ENCODE results near the gene PIK3R6. TPM values are rescaled to one million over a fixed set of nuclear protein-coding genes. Genes with fewer than 3 reads are reported as not detected.
"Not testable (repeated sequence)": the region's sequence is repeated elsewhere in the genome, so short reads cannot be mapped to it uniquely, and the experiment has no call there.

The PIK3R6 gene
- total RNA-seq, 1 donor from 2014 or later: 1.2 TPM

DNA sequence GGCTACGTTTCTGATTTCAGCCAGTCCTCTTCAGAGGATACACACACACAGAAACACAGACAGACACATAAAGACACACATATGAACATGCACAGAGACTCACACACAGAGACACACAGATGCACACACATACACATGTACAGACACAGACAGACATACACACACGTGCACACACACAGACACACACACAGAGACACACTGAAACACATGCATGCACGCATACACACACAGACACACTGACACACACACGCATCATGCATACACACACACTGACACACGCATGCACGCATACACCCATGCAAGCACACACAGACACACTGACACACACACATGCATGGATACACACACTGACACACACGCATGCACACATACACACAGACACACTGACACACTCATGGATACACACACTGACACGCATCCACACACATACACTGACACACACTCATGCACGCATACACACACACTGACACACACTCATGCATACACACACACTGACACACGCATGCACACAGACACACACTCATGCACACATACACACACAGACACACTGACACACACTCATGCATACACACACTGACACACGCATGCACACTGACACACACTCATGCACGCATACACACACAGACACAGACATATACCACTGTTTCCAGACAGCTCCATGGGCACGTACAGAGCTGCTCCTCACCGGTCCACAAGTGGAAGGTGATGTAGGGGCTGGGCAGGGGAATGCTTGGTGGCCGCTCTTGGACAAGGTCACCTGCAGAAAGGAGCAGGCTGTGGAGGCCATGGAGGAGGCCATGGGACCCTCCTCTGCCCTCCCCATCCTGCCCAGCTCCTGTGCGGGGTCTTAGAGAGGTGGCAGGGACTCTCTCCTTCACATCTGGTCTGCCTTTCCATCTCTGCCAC is 38.2 kb downstream of the PIK3R6 start:
- no peak for DNase-seq (ENCODE audit: extremely low read depth, low read depth, low spot score)

DNA sequence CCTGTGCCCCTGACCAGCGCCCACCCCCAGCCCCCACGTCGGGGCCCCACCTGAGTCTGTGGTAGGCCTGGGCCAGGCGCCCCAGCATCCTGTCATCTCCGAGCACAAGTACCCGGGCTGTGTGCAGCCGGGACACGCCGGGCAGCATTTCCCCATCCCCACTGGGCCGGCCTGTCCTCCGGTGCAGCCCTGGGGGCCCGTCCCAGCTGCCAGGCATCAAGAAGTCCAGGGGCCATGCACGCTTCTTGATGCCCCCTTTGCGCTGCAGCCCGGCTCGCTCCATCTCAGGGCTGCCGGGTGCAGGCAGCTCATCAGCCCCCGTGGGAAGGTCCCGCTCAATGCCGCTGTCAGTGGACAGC is 39.0 kb downstream of the PIK3R6 start:
- no peak for DNase-seq (ENCODE audit: extremely low read depth, low read depth, low spot score)

- DNase-seq (ENCODE audit: extremely low read depth, low read depth, low spot score): no peak
Observed at GRCh38 chr17:8826808-8827435, 40.6 kb downstream of the PIK3R6 start.

DNA sequence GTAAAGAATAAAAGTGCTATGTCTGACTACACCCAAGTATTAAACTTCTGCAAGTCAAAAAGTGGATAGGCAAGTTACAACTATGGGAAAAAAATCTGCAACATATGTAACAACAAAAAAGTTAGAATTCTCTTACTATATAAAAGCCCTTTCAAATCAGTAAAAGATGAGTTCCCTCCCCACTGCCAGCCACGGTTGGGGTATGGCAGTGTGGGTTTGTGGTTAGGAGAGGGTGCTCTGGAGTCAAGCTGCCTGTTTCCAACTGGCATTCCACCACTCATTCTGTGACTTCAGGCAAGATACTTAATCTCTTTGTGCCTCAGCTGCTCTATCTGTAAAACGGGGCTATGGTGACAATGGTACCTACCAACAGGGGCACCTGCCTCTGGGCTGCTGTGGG is 41.7 kb downstream of the PIK3R6 start:
- DNase-seq (ENCODE audit: extremely low read depth, low read depth, low spot score): no peak

- DNase-seq (ENCODE audit: extremely low read depth, low read depth, low spot score): no peak
Observed at GRCh38 chr17:8823279-8823678, 44.2 kb downstream of the PIK3R6 start.

GRCh38 chr17:8822401-8823035 is 45.0 kb downstream of the PIK3R6 start:
- DNase-seq (ENCODE audit: extremely low read depth, low read depth, low spot score): no peak

DNA sequence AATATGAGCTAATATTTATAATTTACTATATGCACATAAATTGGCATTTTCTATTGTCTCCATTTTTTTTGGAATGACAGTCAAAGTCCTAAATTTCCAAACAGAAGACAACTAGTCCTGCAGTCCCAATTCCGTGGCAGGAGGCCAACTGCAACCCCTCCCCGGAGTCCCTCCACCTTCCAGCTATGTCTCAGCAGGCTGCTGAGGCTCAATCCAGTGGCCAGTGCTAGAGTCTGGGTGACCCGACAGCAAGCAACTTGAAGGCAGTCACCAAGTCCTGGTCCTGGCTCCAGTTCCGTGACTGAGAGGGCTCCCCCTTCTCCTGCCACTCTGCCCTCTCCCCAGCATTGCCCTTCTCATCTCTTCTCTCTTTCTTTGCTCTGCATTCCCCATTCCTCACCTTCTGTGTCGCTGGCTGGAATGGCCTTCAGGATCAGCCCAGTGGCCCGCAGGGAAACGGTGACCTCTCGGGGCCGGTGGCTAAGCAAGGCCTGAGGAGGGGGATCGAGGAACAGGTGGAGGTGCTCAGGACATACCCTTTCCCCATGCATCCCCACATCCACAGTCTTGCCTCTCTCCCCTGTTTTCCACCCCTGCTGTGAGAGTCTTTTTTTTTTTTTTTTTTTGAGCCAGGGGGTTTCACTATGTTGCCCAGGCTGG is 45.9 kb downstream of the PIK3R6 start:
- DNase-seq (ENCODE audit: extremely low read depth, low read depth, low spot score): no peak

- no peak for DNase-seq (ENCODE audit: extremely low read depth, low read depth, low spot score)
Observed at GRCh38 chr17:8820311-8821010, 47.0 kb downstream of the PIK3R6 start.

DNA sequence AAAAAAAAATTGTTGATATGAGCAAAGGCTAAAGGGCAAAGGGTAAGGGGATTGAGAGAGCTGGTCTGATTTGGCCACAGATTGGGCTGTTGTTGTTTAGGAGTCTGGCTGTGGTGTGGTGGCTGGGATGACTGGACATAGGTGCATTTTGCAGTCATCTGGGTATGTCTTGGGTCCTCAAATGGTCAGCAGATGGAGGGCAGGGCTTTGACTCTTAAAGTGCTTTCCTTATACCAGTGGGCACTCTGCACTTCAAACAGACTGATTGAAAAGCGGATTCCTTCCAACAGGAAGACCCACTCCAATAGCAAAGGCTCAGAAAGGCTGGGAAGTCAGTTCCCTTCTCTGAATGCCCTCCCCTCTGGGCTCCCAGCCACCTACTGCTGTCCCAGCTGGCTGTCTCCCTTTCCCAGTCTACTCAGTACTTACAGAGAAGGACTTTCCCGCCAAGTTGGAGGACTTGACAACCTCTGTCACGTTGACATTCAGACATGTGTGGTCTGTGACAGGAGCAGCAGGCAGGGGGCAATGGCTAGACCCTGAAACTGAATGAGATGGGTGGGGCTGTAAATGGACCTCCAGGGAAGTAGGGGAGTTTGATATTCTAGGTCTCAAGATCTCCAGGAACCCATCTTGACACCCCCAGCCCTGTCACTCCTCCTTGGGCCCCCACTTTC is 48.7 kb downstream of the PIK3R6 start:
- DNase-seq (ENCODE audit: extremely low read depth, low read depth, low spot score): no peak

DNA sequence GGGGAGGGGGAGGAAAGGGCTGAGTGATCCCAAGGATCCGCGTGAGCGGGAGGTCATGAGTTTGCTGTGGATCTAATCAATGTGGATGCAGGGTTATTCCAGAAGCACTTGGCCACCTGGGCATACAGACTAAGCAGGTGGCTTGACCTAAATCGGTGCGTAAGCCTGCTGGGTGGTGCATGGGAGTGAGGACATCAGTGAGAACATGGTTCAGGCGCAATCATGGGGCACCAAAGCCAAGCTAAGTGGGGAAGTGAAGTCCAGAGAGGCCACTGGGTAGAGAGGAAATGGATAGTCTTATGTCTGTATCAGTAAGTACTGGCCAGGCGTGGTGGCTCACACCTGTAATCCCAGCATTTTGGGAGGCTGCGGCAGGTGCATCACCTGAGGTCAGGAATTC is 49.4 kb downstream of the PIK3R6 start:
- DNase-seq (ENCODE audit: extremely low read depth, low read depth, low spot score): no peak

DNA sequence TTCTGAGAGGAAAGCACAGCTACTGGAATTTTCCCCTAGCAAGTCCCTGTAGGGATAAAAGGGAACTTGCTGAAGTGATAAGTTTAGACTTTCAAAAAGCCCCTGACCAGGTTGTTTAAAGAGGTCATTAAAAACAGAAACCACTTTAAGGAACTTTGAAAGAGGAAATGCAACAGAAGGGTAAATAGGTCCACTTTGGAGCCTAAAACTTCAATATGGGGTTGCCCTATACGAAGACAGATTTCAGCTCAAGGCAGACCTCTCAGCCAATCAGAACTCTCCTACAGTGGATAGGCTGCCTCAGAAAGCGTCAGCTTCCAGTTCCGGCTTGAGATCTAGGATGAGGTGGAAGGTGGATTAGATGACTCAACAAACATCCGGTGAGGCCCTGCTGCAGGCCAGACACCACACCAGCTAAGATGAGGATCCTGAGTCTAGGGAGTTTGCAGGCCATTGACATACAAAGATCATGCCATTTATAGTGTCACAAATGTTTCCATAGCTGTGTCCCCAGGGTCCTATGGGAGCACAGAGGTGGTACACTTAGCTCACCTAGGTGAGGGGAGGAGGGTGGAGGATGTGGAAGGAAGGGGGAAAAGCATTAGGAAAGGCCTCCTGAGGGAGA is 60.4 kb downstream of the PIK3R6 start:
- no peak for DNase-seq (ENCODE audit: extremely low read depth, low read depth, low spot score)

GRCh38 chr17:8806253-8806925 is 61.1 kb downstream of the PIK3R6 start:
- no peak for DNase-seq (ENCODE audit: extremely low read depth, low read depth, low spot score)

DNA sequence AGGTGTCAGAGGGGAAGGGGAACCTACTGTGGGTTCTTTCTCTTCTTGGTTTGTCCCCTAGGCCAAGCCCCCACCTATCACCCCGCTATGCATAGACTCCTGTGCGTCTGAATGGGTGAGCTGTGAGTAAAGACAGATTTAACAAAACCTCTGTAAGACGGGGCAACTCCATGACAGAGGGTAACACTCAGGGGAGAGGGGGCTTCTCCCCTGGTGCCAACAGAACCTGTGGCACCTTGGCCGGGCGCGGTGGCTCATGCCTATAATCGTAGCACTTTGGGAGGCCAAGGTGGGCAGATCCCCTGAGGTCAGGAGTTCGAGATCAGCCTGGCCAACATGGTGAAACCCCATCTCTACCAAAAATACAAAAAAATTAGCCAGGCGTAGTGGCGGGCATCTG is 62.1 kb downstream of the PIK3R6 start:
- DNase-seq (ENCODE audit: extremely low read depth, low read depth, low spot score): not testable (repeated sequence)

DNA sequence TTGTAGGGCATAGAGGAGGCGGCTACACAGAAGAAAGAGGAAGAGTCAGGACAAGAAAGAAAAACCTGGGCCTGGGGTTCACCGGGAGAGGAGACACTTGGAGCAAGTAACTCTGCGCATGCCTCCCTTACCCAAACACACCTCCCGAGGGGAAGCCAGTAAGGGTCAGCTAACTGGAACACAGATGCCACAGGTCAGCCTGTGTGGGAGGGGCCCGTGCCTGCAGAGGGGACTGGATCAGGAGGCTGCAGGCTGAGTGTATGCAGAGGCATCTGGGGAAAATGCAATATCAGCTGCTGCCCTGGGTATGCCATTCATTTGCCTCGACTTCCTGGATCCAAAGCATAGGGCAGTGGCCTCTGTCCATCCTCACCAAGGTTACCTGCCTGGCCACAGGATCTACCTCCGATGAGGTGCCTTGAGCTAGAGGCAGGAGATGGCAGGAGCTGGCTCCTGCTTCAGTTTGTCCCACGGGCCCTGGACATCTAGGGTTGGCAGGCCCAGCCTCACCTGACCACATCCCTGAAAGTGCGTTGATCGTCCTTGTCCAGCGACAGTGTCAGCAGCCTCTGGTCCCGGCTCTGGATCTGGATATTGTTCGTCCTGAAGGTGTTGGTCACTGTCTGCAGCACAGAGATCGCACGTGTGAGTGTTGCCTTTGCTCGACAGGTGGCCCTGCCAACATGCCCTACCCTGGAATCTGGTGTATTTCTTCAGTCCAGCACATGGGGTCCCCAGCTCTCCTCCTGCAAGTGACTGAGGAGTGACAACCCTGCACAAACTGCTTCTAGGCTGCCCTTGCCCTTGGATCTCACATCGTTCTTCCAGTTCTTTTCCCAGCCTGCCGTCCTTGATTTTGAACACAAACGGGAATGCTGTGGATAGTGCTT is 63.7 kb downstream of the PIK3R6 start:
- DNase-seq (ENCODE audit: extremely low read depth, low read depth, low spot score): no peak

- no peak for DNase-seq (ENCODE audit: extremely low read depth, low read depth, low spot score)
Observed at GRCh38 chr17:8801135-8801840, 66.2 kb downstream of the PIK3R6 start.

- no peak for DNase-seq (ENCODE audit: extremely low read depth, low read depth, low spot score)
Observed at GRCh38 chr17:8800656-8801055, 66.8 kb downstream of the PIK3R6 start.

GRCh38 chr17:8799570-8800212 is 67.8 kb downstream of the PIK3R6 start:
- DNase-seq (ENCODE audit: extremely low read depth, low read depth, low spot score): no peak
